Medulla oblongata (tissue), 1 donor: ENCODE results near the gene CADM1.

Experiments used
- DNase-seq: peaks from one replicate; pipeline ENCODE4 v3.0.0-alpha.2; 2015; ENCODE audit errors: extremely low spot score

Gene CADM1

GRCh38 chr11:115447273-115447864 lies 56.8 kb downstream of the CADM1 start:
- DNase-seq, result no peak

DNA sequence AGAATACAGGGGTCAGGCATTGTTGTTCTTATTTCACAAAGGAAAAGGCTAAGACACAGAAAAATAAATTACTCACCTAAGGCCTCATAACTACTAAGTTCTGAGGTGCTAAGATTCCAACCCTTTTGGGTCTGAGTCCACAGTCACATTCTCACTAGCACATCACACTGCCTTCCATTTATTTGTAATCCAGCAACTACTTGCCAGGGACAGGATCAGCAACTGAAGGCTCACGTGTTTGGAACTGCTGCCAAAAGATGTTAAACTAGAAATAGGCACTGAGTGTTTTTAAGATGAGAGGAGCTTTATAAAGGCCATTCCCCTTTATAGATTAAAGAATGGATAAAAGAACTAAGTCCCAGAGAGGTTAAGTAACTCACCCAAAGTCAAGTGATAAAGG lies 58.0 kb downstream of the CADM1 start:
- no peak for DNase-seq

- DNase-seq, result no peak
These were observed 59.7 kb downstream of the CADM1 start for GRCh38 chr11:115444542-115444941.

DNA sequence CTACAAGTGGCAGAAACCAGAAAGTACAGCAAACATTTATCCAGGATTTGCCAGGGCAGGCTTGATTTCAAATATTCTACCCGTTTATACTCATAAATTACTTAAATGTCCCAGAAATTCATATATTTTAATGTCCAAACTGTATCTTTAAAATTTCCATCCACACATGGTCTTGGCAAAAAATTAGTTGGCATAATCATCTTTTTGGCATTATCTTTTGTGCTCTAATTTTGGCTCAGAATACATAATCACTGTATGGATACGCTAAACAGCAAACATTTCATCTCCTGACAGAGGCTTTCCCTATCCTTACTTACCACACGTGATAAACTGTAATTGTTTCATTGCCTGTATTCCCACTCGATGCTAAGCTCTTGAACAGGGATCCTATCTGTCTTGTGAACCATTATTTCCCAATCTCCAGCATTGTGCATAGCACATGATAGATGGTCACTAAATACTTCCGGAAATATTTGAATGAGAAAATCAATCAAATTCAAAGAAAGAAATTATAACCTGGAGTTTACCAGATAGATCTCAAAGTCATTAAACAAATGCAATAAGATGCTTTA lies 64.2 kb downstream of the CADM1 start:
- DNase-seq, result no peak

GRCh38 chr11:115439385-115439784 lies 64.8 kb downstream of the CADM1 start:
- DNase-seq, result peak; percentile 13

- no peak for DNase-seq
These were observed 66.2 kb downstream of the CADM1 start for GRCh38 chr11:115437902-115438575.

GRCh38 chr11:115430345-115430744 lies 73.9 kb downstream of the CADM1 start:
- DNase-seq, result no peak

GRCh38 chr11:115428306-115428705 lies 75.9 kb downstream of the CADM1 start:
- DNase-seq, result no peak

DNA sequence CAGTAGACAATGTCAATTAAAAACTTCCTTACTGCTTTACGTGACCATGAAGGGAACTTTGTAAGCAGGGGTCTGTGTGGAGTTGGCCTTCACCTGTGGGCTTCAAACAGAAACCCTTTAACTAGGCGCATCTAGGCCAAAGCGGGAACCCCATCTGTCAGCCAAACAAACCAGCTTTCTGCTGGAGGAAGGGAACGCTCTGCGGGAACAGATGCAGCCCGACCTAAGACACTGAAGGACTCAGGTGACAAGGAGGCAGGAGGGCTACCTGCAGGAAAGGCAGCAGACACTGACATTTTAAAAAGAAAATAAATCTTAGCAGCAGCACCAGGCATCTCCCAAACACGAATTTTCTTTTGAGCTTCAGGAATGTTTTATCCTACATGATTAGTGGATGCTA lies 78.4 kb downstream of the CADM1 start:
- no peak for DNase-seq

DNA sequence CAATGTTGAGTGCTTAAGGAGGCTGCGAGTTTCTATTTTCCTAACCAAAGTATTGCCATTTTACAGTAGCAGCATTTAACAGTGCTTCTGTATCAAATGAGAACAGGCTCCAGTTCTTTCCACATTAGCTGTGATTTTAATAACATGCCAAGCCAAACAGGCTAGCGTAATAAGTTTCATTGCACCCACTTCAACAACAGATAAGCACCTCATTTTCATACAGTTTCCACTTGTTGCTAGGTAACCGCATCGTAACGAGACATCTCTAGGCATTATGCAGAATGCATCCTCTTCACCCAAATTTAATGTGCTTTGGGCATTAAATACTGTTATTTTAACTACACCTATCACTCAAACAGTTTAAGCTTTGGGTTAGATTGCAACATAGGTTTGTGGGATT lies 79.0 kb downstream of the CADM1 start:
- no peak for DNase-seq

DNA sequence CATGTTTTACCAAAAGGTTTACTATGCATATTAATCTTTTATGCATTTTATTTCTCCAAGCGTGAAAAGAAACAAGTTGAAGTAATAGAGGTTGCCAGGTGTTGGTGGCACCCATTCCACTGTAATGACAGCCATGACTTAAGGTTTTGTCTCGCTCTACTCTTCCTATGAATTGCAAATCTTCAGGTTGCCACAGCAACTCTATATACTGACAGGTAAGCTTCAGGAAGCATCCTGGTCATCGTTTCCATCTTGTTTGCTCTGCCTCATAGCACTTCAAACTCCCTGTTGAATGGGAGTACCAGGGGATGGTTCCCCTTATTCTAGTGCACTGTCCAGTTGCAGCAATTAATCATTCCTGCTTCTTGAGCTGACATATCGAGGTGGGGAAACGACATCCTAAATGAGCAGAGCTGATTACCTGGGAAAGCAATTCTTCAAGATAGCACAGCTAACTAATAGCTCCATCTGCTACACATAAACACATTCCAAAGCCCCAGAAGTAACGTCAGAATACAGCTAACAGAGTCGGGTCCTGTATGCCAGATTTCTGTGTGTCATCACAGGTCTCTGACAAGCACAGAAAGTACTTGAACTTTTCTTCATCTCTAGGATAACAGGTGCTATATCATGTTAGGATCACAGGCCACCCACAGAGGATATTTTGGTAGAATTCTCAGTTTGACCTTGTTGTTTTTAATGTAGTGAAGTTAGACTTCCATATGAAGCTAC lies 80.3 kb downstream of the CADM1 start:
- DNase-seq, result no peak

DNA sequence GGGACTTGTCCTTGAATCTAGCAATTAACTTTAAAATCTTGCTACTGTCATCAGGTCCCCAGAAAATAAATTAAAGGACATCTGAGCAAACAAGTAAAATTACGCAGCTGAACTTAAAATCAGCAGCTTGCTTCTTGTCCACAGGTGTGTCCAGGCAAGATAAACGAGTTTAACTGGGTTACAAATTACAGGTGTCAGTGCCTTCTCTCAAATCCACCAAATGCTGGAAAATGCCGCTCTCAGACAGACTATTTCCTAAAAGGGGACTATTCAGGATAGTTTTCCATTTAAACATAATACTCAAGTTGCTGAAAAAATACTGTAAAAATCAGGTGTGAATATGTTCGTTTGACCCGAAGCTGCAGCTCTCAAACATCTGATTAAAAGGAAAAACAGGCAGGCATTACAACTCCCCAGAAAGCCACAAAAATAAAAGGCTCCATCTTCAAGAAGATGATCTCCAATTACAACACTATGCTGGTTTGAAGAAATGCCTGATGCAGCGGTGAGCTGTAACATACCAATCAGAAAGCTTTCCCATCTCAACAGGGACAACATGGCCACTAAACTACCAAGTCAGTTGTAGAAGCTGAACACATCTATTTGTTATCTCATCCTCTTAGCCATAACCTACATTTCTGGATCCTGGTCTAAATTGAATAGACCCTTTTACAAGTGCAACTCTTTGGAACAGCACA lies 82.1 kb downstream of the CADM1 start:
- DNase-seq, result no peak

- no peak for DNase-seq
These were observed 82.7 kb downstream of the CADM1 start for GRCh38 chr11:115421352-115421991.

- DNase-seq, result no peak
These were observed 83.7 kb downstream of the CADM1 start for GRCh38 chr11:115420505-115420904.

DNA sequence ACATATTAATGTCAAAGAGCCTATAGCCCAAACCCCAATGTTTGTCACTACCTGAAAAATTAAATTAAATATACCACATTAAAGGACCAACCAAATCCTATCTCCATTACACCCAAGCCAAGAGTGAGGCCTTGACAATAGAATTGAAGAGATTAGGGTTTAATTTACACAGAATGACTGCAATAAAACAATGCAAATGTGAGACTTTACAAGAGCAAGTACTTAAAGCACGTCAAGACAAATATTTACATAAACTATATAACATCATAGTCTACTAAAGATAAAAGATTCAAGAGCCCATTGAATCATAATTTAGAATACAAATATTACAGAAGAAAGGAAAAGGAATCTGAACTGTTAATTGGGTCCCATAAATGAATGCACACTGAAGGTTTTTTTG lies 85.6 kb downstream of the CADM1 start:
- DNase-seq, result no peak

- no peak for DNase-seq
These were observed 86.1 kb downstream of the CADM1 start for GRCh38 chr11:115418081-115418480.

DNA sequence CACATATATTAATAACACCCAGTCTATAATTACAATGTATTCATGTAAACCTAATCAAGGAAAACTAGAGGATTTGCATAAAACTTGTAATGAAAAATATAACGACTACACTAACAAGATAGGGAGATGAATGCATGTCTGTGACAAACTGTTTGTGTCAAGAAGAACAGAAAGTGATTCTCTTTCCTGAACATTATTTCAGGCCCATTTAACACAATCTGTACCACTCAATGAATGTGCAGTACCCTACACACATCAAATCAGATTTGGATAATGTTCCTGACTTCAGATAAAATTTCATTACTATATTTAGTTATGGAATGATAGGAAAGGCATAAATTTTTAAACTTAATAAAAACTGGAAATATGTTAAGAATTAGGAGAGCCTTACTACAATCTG lies 93.1 kb downstream of the CADM1 start:
- DNase-seq, result no peak

GRCh38 chr11:115409691-115410220 lies 94.5 kb downstream of the CADM1 start:
- peak; percentile 48 for DNase-seq

- no peak for DNase-seq
These were observed 95.0 kb downstream of the CADM1 start for GRCh38 chr11:115409116-115409670.

- peak; percentile 81 for DNase-seq
These were observed 95.9 kb downstream of the CADM1 start for GRCh38 chr11:115408036-115408921.
